Naive B cell (primary cell): ENCODE measurements around the gene CSNK1G2. TPM values are rescaled to one million over a fixed set of nuclear protein-coding genes. Genes with fewer than 3 reads are reported as not detected.

ENCODE experiments used
- ATAC-seq, 2 donors: fragments of 150-1000 bp; cut with Tn5 transposase; 2 replicates each; pipeline ENCODE4 v1.10.0; 2021; ENCODE audit warnings: low read depth in 2 of 2, mild to moderate bottlenecking in 2 of 2, moderate library complexity in 2 of 2
- DNase-seq: peaks from one replicate; pipeline ENCODE4 v3.0.0; 2022
- H3K27ac Mint-ChIP-seq, 6 donors: one replicate each; pipeline ENCODE4 v1.8.0; 2020 to 2022; ENCODE audit warnings: mild to moderate bottlenecking in 6 of 6, mixed read lengths in 6 of 6, moderate library complexity in 5 of 6, inconsistent platforms in 2 of 6
- H3K27me3 Mint-ChIP-seq, 3 donors: one replicate each; pipeline ENCODE4 v1.8.0; 2021 to 2022; ENCODE audit warnings: mixed read lengths in 3 of 3, mild to moderate bottlenecking in 1 of 3
- H3K36me3 Mint-ChIP-seq, 2 donors: one replicate each; pipeline ENCODE4 v1.8.0; 2020 to 2022; ENCODE audit warnings: mixed read lengths in 2 of 2, inconsistent platforms in 1 of 2, mild to moderate bottlenecking in 1 of 2
- H3K4me1 Mint-ChIP-seq, 3 donors: one replicate each; pipeline ENCODE4 v1.8.0; 2020 to 2022; ENCODE audit warnings: mixed read lengths in 3 of 3, inconsistent platforms in 1 of 3, mild to moderate bottlenecking in 1 of 3, moderate library complexity in 1 of 3
- H3K4me3 Mint-ChIP-seq, 8 donors: one replicate each; pipeline ENCODE4 v1.8.0; 2020 to 2022; ENCODE audit warnings: mild to moderate bottlenecking in 8 of 8, mixed read lengths in 8 of 8, moderate library complexity in 8 of 8, inconsistent platforms in 2 of 8
- H3K9me3 Mint-ChIP-seq, 7 donors: one replicate each; pipeline ENCODE4 v1.8.0; 2020 to 2022; ENCODE audit warnings: mixed read lengths in 7 of 7, mild to moderate bottlenecking in 5 of 7, inconsistent platforms in 2 of 7, moderate library complexity in 1 of 7
- polyA plus RNA-seq, 6 donors: library from polyadenylated mRNA; unstranded; fragments of 300-500 nt; fragmentation: Illumina TruSeq; gene quantifications; one replicate each; pipeline ENCODE4 v1.2.3, GENCODE V29; 2021; ENCODE audit warnings: low read depth in 6 of 6

CSNK1G2 gene
- polyA plus RNA-seq, 6 donors from 2014 or later = 17.6 to 40.7 (median 25.1) TPM

GRCh38 chr19:1969176-1970002 lies 28.4 kb downstream of the CSNK1G2 start:
- no peak for DNase-seq
- H3K27ac Mint-ChIP-seq = peak overlapping the region in 1 of 6 donors; percentile 26
- H3K27me3 Mint-ChIP-seq = no peaks in the 10 kb centered on the region
- no peaks in the 10 kb centered on the region for H3K9me3 Mint-ChIP-seq
- peak overlapping the region in 1 of 8 donors; percentile 48 for H3K4me3 Mint-ChIP-seq
- no peak for ATAC-seq
- H3K36me3 Mint-ChIP-seq = no peaks in the 10 kb centered on the region
- peaks cover 9 to 26% (median 24%) of the 10 kb centered on the region in 3 donors for H3K4me1 Mint-ChIP-seq

- DNase-seq = no peak
- H3K4me3 Mint-ChIP-seq = no peak overlapping the region
- H3K9me3 Mint-ChIP-seq = no peaks in the 10 kb centered on the region
- H3K4me1 Mint-ChIP-seq = peaks cover 9 to 34% (median 27%) of the 10 kb centered on the region in 3 donors
- ATAC-seq = no peak
- H3K36me3 Mint-ChIP-seq = no peaks in the 10 kb centered on the region
- H3K27me3 Mint-ChIP-seq = no peaks in the 10 kb centered on the region
- no peak overlapping the region for H3K27ac Mint-ChIP-seq
These were observed 29.2 kb downstream of the CSNK1G2 start for GRCh38 chr19:1970003-1970805.

DNA sequence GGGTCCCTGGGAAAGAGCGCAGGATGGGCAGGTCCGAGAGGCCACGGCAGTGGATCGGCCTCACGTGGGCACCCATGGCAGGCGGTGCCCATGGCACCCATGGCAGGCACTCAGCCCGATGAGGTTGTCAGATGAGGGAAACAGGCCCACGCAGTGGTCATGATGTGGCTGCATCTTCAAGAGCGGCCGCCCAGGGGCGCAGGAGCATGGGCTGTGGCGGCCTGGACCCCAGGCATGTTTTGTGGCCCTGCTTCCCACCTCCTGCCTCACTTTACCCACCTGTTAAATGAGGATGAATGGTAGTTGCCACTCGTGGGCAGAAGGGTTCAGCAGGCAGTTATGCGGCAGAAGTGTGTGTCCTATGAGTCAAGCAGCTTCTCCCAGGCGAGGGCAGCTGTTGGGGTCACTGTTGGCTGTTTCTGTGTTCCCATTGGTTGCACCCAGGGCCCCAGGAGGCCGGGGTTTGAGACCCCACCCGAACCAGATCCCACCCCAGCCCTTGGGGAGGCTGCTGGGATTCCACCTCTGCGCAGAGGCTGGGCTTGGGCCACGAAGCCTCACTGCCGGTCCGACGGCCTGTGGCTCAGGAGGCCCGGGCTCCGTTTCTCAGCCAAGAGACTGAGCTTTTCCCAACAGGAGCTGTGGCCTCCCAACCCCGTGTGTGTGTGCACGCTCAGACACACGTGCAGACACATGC lies 30.0 kb downstream of the CSNK1G2 start:
- H3K36me3 Mint-ChIP-seq = no peaks in the 10 kb centered on the region
- H3K9me3 Mint-ChIP-seq = no peaks in the 10 kb centered on the region
- H3K4me1 Mint-ChIP-seq = peaks cover 8 to 34% (median 23%) of the 10 kb centered on the region in 3 donors
- DNase-seq = no peak
- H3K4me3 Mint-ChIP-seq = no peak overlapping the region
- no peak for ATAC-seq
- H3K27me3 Mint-ChIP-seq = no peaks in the 10 kb centered on the region
- no peak overlapping the region for H3K27ac Mint-ChIP-seq

GRCh38 chr19:1974381-1975161 lies 33.6 kb downstream of the CSNK1G2 start:
- Mint-ChIP-seq H3K4me1 (peaks cover 4 to 29% (median 15%) of the 10 kb centered on the region in 3 donors), H3K27ac (peak overlapping the region in 2 of 6 donors; percentile 34 to 54), H3K36me3 (no peaks in the 10 kb centered on the region), H3K27me3 (no peaks in the 10 kb centered on the region), H3K9me3 (no peaks in the 10 kb centered on the region), H3K4me3 (no peak overlapping the region)
- DNase-seq = no peak
- peak in 1 of 2 donors; percentile 37 for ATAC-seq

GRCh38 chr19:1975162-1975480 lies 34.1 kb downstream of the CSNK1G2 start:
- DNase-seq (no peak), ATAC-seq (no peak)
- Mint-ChIP-seq H3K9me3 (no peaks in the 10 kb centered on the region), H3K27ac (peak overlapping the region in 1 of 6 donors; percentile 34), H3K36me3 (no peaks in the 10 kb centered on the region), H3K4me3 (no peak overlapping the region), H3K27me3 (no peaks in the 10 kb centered on the region), H3K4me1 (peaks cover 4 to 28% (median 15%) of the 10 kb centered on the region in 3 donors)

GRCh38 chr19:1977120-1977519 lies 36.1 kb downstream of the CSNK1G2 start:
- no peaks in the 10 kb centered on the region for H3K27me3 Mint-ChIP-seq
- no peak for ATAC-seq
- H3K4me1 Mint-ChIP-seq = peaks cover 4 to 24% (median 12%) of the 10 kb centered on the region in 3 donors

DNA sequence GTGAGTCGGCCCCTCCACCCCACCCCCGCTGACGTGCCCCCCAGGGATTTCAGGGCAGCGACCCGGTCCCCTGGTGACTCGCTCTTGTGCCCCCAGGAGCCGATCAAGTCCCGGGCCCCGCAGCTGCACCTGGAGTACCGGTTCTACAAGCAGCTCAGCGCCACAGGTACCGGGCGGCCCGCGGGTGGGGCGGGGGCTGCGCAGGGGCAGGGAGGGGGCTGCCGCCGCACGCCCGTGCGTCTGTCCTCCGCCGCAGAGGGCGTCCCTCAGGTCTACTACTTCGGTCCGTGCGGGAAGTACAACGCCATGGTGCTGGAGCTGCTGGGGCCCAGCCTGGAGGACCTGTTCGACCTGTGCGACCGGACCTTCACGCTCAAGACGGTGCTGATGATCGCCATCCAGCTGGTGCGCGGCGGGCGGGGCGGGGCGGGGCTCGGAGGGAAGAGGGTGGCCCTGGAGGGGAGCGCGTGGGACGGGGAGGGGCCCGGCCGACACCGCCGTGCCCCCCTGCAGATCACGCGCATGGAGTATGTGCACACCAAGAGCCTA lies 37.4 kb downstream of the CSNK1G2 start:
- H3K4me3 Mint-ChIP-seq = no peak overlapping the region
- H3K27me3 Mint-ChIP-seq = no peaks in the 10 kb centered on the region
- peaks cover 5 to 6% of the 10 kb centered on the region in 2 donors for H3K36me3 Mint-ChIP-seq
- peaks cover 5 to 18% (median 5%) of the 10 kb centered on the region in 3 donors for H3K4me1 Mint-ChIP-seq
- DNase-seq (no peak), ATAC-seq (no peak)
- H3K27ac Mint-ChIP-seq = no peak overlapping the region
- no peaks in the 10 kb centered on the region for H3K9me3 Mint-ChIP-seq

More at GRCh38 chr19:1977120-1977519, 36.1 kb downstream of the CSNK1G2 start:
- H3K4me3 Mint-ChIP-seq = no peak overlapping the region
- DNase-seq = no peak
- no peak overlapping the region for H3K27ac Mint-ChIP-seq
- no peaks in the 10 kb centered on the region for H3K9me3 Mint-ChIP-seq
- peaks cover 0 to 6% of the 10 kb centered on the region in 2 donors for H3K36me3 Mint-ChIP-seq

DNA sequence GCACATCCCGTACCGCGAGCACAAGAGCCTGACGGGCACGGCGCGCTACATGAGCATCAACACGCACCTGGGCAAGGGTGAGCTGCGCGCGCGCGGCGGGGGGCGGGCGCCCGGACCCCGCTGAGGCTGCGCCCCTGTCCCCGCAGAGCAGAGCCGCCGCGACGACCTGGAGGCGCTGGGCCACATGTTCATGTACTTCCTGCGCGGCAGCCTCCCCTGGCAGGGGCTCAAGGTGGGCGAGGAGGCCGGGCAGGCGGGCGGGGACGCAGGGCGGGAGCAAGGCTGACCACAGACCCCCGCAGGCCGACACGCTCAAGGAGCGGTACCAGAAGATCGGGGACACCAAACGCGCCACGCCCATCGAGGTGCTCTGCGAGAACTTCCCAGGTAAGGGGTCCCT lies 38.0 kb downstream of the CSNK1G2 start:
- H3K27me3 Mint-ChIP-seq = no peaks in the 10 kb centered on the region
- H3K4me1 Mint-ChIP-seq = peaks cover 3 to 12% (median 4%) of the 10 kb centered on the region in 3 donors
- no peaks in the 10 kb centered on the region for H3K9me3 Mint-ChIP-seq
- no peak overlapping the region for H3K27ac Mint-ChIP-seq
- H3K36me3 Mint-ChIP-seq = peaks cover 6 to 8% of the 10 kb centered on the region in 2 donors
- H3K4me3 Mint-ChIP-seq = no peak overlapping the region
- DNase-seq = no peak
- no peak for ATAC-seq

DNA sequence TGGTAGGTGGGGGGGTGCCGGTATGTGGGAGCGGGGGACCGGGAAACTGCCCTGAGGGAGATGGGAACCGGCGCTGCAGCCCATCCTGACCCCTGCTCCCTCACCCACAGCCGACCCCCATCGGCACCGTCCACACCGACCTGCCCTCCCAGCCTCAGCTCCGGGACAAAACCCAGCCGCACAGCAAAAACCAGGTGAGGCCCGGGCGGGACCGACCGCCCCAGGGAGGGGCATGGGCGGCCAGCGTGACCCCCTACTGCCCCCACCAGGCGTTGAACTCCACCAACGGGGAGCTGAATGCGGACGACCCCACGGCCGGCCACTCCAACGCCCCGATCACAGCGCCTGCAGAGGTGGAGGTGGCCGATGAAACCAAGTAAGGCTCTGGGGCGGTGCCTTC lies 38.7 kb downstream of the CSNK1G2 start:
- peak overlapping the region in 1 of 6 donors; percentile 16 for H3K27ac Mint-ChIP-seq
- ATAC-seq (no peak), DNase-seq (no peak)
- no peaks in the 10 kb centered on the region for H3K9me3 Mint-ChIP-seq
- H3K36me3 Mint-ChIP-seq = peaks cover 6 to 8% of the 10 kb centered on the region in 2 donors
- peaks cover 3 to 6% (median 4%) of the 10 kb centered on the region in 3 donors for H3K4me1 Mint-ChIP-seq
- no peak overlapping the region for H3K4me3 Mint-ChIP-seq
- H3K27me3 Mint-ChIP-seq = no peaks in the 10 kb centered on the region

- DNase-seq (no peak), ATAC-seq (no peak)
- Mint-ChIP-seq H3K4me3 (no peak overlapping the region), H3K4me1 (peaks cover 0 to 4% (median under 1%) of the 10 kb centered on the region in 3 donors), H3K27ac (peak overlapping the region in 1 of 6 donors; percentile 83), H3K9me3 (no peaks in the 10 kb centered on the region), H3K36me3 (peaks cover 6 to 8% of the 10 kb centered on the region in 2 donors), H3K27me3 (no peaks in the 10 kb centered on the region)
These were observed 39.3 kb downstream of the CSNK1G2 start for GRCh38 chr19:1980091-1980808.

DNA sequence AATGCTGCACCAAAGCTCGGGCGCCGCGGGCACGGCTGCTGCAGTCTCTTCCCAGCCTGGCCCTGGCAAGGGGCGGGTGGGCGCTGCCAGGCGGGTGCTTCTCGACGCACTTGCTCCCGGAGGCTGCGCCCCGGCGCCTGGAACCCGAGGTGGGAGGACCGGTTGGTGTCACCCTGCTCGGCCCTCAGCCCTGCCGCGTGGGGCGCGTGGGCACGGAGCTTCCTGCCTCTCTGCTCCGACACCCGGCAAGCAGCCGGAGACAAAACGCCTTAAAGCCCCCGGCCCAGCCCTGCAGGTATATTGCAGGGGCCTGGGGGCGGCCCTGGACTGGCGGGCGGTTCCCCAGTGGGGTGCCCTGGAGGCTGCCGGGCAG lies 39.8 kb downstream of the CSNK1G2 start:
- Mint-ChIP-seq H3K4me3 (no peak overlapping the region), H3K27me3 (no peaks in the 10 kb centered on the region), H3K27ac (no peak overlapping the region), H3K4me1 (peaks cover 0 to 4% (median 0%) of the 10 kb centered on the region in 3 donors), H3K9me3 (no peaks in the 10 kb centered on the region), H3K36me3 (peaks cover 6 to 8% of the 10 kb centered on the region in 2 donors)
- DNase-seq (no peak), ATAC-seq (no peak)

- H3K9me3 Mint-ChIP-seq = no peaks in the 10 kb centered on the region
- ATAC-seq (no peak), DNase-seq (no peak)
- H3K27me3 Mint-ChIP-seq = no peaks in the 10 kb centered on the region
- peak overlapping the region in 2 of 6 donors; percentile 47 to 49 for H3K27ac Mint-ChIP-seq
- H3K4me3 Mint-ChIP-seq = no peak overlapping the region
- peaks cover 0 to 4% (median 0%) of the 10 kb centered on the region in 3 donors for H3K4me1 Mint-ChIP-seq
- H3K36me3 Mint-ChIP-seq = peaks cover 6 to 8% of the 10 kb centered on the region in 2 donors
These were observed 40.3 kb downstream of the CSNK1G2 start for GRCh38 chr19:1981253-1981652.
